Neural crest cell (in vitro differentiated cells): Measurements from ENCODE around the gene EEF1AKMT3. TPM values are rescaled to one million over a fixed set of nuclear protein-coding genes. Genes with fewer than 3 reads are reported as not detected.

ENCODE experiments used
- DNase-seq: peaks from one replicate; pipeline ENCODE4 v3.0.0; 2021; ENCODE audit warnings: low read depth, mixed read lengths, low spot score
- H3K27ac Mint-ChIP-seq: one replicate; pipeline ENCODE4 v1.8.0; 2021; ENCODE audit warnings: mild to moderate bottlenecking, mixed read lengths; ENCODE audit not compliant: unreplicated experiment
- H3K27me3 Mint-ChIP-seq: 2 replicates; pipeline ENCODE4 v1.8.0; 2021; ENCODE audit warnings: low read depth, mild to moderate bottlenecking, mixed read lengths
- H3K36me3 Mint-ChIP-seq: 2 replicates; pipeline ENCODE4 v1.8.0; 2021; ENCODE audit warnings: low read depth, mild to moderate bottlenecking, mixed read lengths
- H3K4me1 Mint-ChIP-seq: 2 replicates; pipeline ENCODE4 v1.8.0; 2021; ENCODE audit warnings: mixed read lengths
- H3K4me3 Mint-ChIP-seq: one replicate; pipeline ENCODE4 v1.8.0; 2021; ENCODE audit warnings: mild to moderate bottlenecking, mixed read lengths
- H3K9me3 Mint-ChIP-seq: 2 replicates; pipeline ENCODE4 v1.8.0; 2021; ENCODE audit warnings: mixed read lengths
- CTCF ChIP-seq: fragments of 200-600 bp; sonication (generic); conservative IDR thresholded peaks from 2 replicates; pipeline ENCODE4 v1.5.0; 2021; ENCODE audit warnings: antibody characterized with exemption, mild to moderate bottlenecking
- total RNA-seq: library from RNA; stranded (reverse); gene quantifications from 2 replicates; pipeline ENCODE4 v1.2.1, GENCODE V29; 2021

The EEF1AKMT3 gene
- total RNA-seq, 1 donor from 2014 or later: 5.6 TPM

- Mint-ChIP-seq H3K27me3 (peaks cover 97% of the 10 kb centered on the region), H3K27ac (no peak overlapping the region)
- no peak for DNase-seq
Observed at GRCh38 chr12:57729321-57729844, 43.0 kb upstream of the EEF1AKMT3 start.

GRCh38 chr12:57730336-57731067, 41.9 kb upstream of the EEF1AKMT3 start:
- peak overlapping the region; percentile 25 for H3K4me3 Mint-ChIP-seq
- H3K4me1 Mint-ChIP-seq: peaks cover 9% of the 10 kb centered on the region
- TF ChIP-seq CTCF: no peak
- peaks cover 2% of the 10 kb centered on the region for H3K36me3 Mint-ChIP-seq
- peaks cover 98% of the 10 kb centered on the region for H3K27me3 Mint-ChIP-seq
- H3K27ac Mint-ChIP-seq: no peak overlapping the region
- no peak for DNase-seq
- H3K9me3 Mint-ChIP-seq: no peaks in the 10 kb centered on the region

More at GRCh38 chr12:57729321-57729844, 43.0 kb upstream of the EEF1AKMT3 start:
- H3K4me3 Mint-ChIP-seq: peak overlapping the region; percentile 77
- no peaks in the 10 kb centered on the region for H3K9me3 Mint-ChIP-seq
- no peak for TF ChIP-seq CTCF
- peaks cover 8% of the 10 kb centered on the region for H3K4me1 Mint-ChIP-seq
- peaks cover 2% of the 10 kb centered on the region for H3K36me3 Mint-ChIP-seq

- no peak overlapping the region for H3K4me3 Mint-ChIP-seq
- DNase-seq: no peak
Observed at GRCh38 chr12:57731411-57732080, 40.9 kb upstream of the EEF1AKMT3 start.

GRCh38 chr12:57732270-57732669, 40.1 kb upstream of the EEF1AKMT3 start:
- no peak for TF ChIP-seq CTCF
- Mint-ChIP-seq H3K36me3 (peaks cover 2% of the 10 kb centered on the region), H3K4me3 (no peak overlapping the region), H3K4me1 (peaks cover 17% of the 10 kb centered on the region), H3K9me3 (no peaks in the 10 kb centered on the region), H3K27me3 (peaks cover 100% of the 10 kb centered on the region), H3K27ac (no peak overlapping the region)
- no peak for DNase-seq

More at GRCh38 chr12:57731411-57732080, 40.9 kb upstream of the EEF1AKMT3 start:
- peaks cover 100% of the 10 kb centered on the region for H3K27me3 Mint-ChIP-seq
- no peaks in the 10 kb centered on the region for H3K9me3 Mint-ChIP-seq
- TF ChIP-seq CTCF: no peak
- H3K4me1 Mint-ChIP-seq: peaks cover 12% of the 10 kb centered on the region
- H3K27ac Mint-ChIP-seq: no peak overlapping the region
- peaks cover 2% of the 10 kb centered on the region for H3K36me3 Mint-ChIP-seq

- peaks cover 95% of the 10 kb centered on the region for H3K27me3 Mint-ChIP-seq
- peaks cover 2% of the 10 kb centered on the region for H3K36me3 Mint-ChIP-seq
- no peak overlapping the region for H3K27ac Mint-ChIP-seq
- H3K9me3 Mint-ChIP-seq: no peaks in the 10 kb centered on the region
- TF ChIP-seq CTCF: no peak
- DNase-seq: no peak
- H3K4me3 Mint-ChIP-seq: no peak overlapping the region
- peaks cover 13% of the 10 kb centered on the region for H3K4me1 Mint-ChIP-seq
Observed at GRCh38 chr12:57732726-57733593, 39.5 kb upstream of the EEF1AKMT3 start.
